WTC11 (cell line): Measurements from ENCODE around the gene FMNL2. TPM values are rescaled to one million over a fixed set of nuclear protein-coding genes. Genes with fewer than 3 reads are reported as not detected.

Source experiments
- ATAC-seq: fragments of 200-7000 bp; cut with Tn5 transposase; 2 replicates; pipeline ENCODE4 v1.10.0; 2021; ENCODE audit warnings: mild to moderate bottlenecking, moderate library complexity
- CTCF ChIA-PET: fragments of 300-600 bp; sonication (Branson Sonifier 250); formaldehyde crosslinking; loops from one replicate; lab custom pipeline; 2021; ENCODE audit warnings: antibody characterized with exemption; lab: Charles Lee
- POLR2A ChIA-PET: fragments of 350-600 bp; sonication (Branson Sonifier 250); formaldehyde crosslinking; loops from one replicate; lab custom pipeline; 2021; ENCODE audit warnings: antibody characterized with exemption; lab: Charles Lee
- DNase-seq: peaks from one replicate; pipeline ENCODE4 v3.0.0; 2021; ENCODE audit warnings: low spot score
- H3K27ac Mint-ChIP-seq: 2 replicates; pipeline ENCODE4 v1.8.0; 2021; ENCODE audit warnings: mixed read lengths
- H3K27me3 Mint-ChIP-seq: 2 replicates; pipeline ENCODE4 v1.8.0; 2021; ENCODE audit warnings: low read depth, mild to moderate bottlenecking, moderate library complexity, mixed read lengths
- H3K36me3 Mint-ChIP-seq: 2 replicates; pipeline ENCODE4 v1.8.0; 2021; ENCODE audit warnings: mixed read lengths
- H3K4me1 Mint-ChIP-seq: 2 replicates; pipeline ENCODE4 v1.8.0; 2022; ENCODE audit warnings: mixed read lengths
- H3K4me3 Mint-ChIP-seq: 2 replicates; pipeline ENCODE4 v1.8.0; 2021; ENCODE audit warnings: mild to moderate bottlenecking, moderate library complexity, mixed read lengths
- H3K9me3 Mint-ChIP-seq: 2 replicates; pipeline ENCODE4 v1.8.0; 2021; ENCODE audit warnings: mixed read lengths
- ATF2 ChIP-seq: sonication (generic); formaldehyde crosslinking; IDR thresholded peaks from 2 replicates; pipeline ENCODE4 v1.8.1; 2022; ENCODE audit warnings: low read depth, missing genetic modification reagents, borderline replicate concordance
- ATF3 ChIP-seq: sonication (generic); formaldehyde crosslinking; conservative IDR thresholded peaks from 2 replicates; pipeline ENCODE4 v1.8.1; 2022; ENCODE audit warnings: mild to moderate bottlenecking, missing genetic modification reagents
- CTCF ChIP-seq: fragments of 200-600 bp; IDR thresholded peaks from 2 replicates; pipeline ENCODE4 v1.8.0; 2022; ENCODE audit warnings: antibody characterized with exemption
- E2F5 ChIP-seq: sonication (generic); formaldehyde crosslinking; IDR thresholded peaks from 2 replicates; pipeline ENCODE4 v1.8.1; 2022; ENCODE audit warnings: mild to moderate bottlenecking, moderate library complexity, missing genetic modification reagents
- FOXJ3 ChIP-seq: sonication (generic); formaldehyde crosslinking; IDR thresholded peaks from 2 replicates; pipeline ENCODE4 v1.9.0; 2021; ENCODE audit warnings: missing genetic modification reagents, mild to moderate bottlenecking, borderline replicate concordance
- FOXP1 ChIP-seq: sonication (generic); formaldehyde crosslinking; IDR thresholded peaks from 2 replicates; pipeline ENCODE4 v1.8.0; 2022; ENCODE audit warnings: missing genetic modification reagents, mild to moderate bottlenecking, moderate library complexity, borderline replicate concordance
- FOXP4 ChIP-seq: sonication (generic); formaldehyde crosslinking; IDR thresholded peaks from 2 replicates; pipeline ENCODE4 v1.8.0; 2022; ENCODE audit warnings: mild to moderate bottlenecking, missing genetic modification reagents
- GRHL2 ChIP-seq: fragments of 250-450 bp; sonication (Bioruptor Pico); IDR thresholded peaks from 2 replicates; pipeline ENCODE4 v1.8.0; 2022; ENCODE audit warnings: mild to moderate bottlenecking, moderate library complexity; ENCODE audit not compliant: insufficient replicate concordance, severe bottlenecking
- IRF1 ChIP-seq: sonication (generic); formaldehyde crosslinking; IDR thresholded peaks from 2 replicates; pipeline ENCODE4 v1.8.0; 2023; ENCODE audit warnings: missing genetic modification reagents
- IRF2 ChIP-seq: sonication (generic); formaldehyde crosslinking; IDR thresholded peaks from 2 replicates; pipeline ENCODE4 v1.8.0; 2022; ENCODE audit warnings: low read depth, missing genetic modification reagents, borderline replicate concordance
- OVOL2 ChIP-seq: fragments of 250-450 bp; sonication (Bioruptor Pico); IDR thresholded peaks from 2 replicates; pipeline ENCODE4 v1.9.0; 2021; ENCODE audit warnings: mild to moderate bottlenecking, borderline replicate concordance
- PRRX2 ChIP-seq: fragments of 250-450 bp; sonication (Bioruptor Pico); IDR thresholded peaks from 2 replicates; pipeline ENCODE4 v1.8.0; 2021; ENCODE audit warnings: mild to moderate bottlenecking
- RELA ChIP-seq: sonication (generic); formaldehyde crosslinking; IDR thresholded peaks from 2 replicates; pipeline ENCODE4 v1.8.1; 2022; ENCODE audit warnings: missing genetic modification reagents, mild to moderate bottlenecking, borderline replicate concordance
- SMAD3 ChIP-seq: sonication (generic); formaldehyde crosslinking; IDR thresholded peaks from 2 replicates; pipeline ENCODE4 v1.8.0; 2022; ENCODE audit warnings: missing genetic modification reagents, mild to moderate bottlenecking, borderline replicate concordance
- TCF7 ChIP-seq: sonication (generic); formaldehyde crosslinking; IDR thresholded peaks from 2 replicates; pipeline ENCODE4 v1.8.0; 2022; ENCODE audit warnings: mild to moderate bottlenecking, low read depth, missing genetic modification reagents, moderate library complexity
- TEAD4 ChIP-seq: sonication (generic); formaldehyde crosslinking; IDR thresholded peaks from 2 replicates; pipeline ENCODE4 v1.8.0; 2022; ENCODE audit warnings: mild to moderate bottlenecking, missing genetic modification reagents
- ZSCAN18 ChIP-seq: fragments of 250-450 bp; sonication (Bioruptor Pico); IDR thresholded peaks from 2 replicates; pipeline ENCODE4 v2.1.2; 2022; ENCODE audit warnings: mild to moderate bottlenecking, moderate library complexity
- total RNA-seq: library from RNA; stranded (reverse); gene quantifications from 3 replicates; pipeline ENCODE4 v1.2.3, GENCODE V29; 2021

Gene FMNL2
- total RNA-seq, 1 experiment from 2014 or later: 43.0 TPM

GRCh38 chr2:152489364-152489763, 154.4 kb downstream of the FMNL2 start:
- H3K4me3 Mint-ChIP-seq: no peak overlapping the region
- H3K4me1 Mint-ChIP-seq: peaks cover 66% of the 10 kb centered on the region
- ChIA-PET CTCF (no interaction called here), POLR2A (no interaction called here)
- no peak overlapping the region; the same call in 1 of the 2 replicates for H3K27ac Mint-ChIP-seq
- H3K27me3 Mint-ChIP-seq: no peaks in the 10 kb centered on the region
- ATAC-seq (no peak), DNase-seq (no peak)
- H3K9me3 Mint-ChIP-seq: no peaks in the 10 kb centered on the region
- TF ChIP-seq ATF3 (CRISPR knock-in tag): no peak
- TF ChIP-seq CTCF: no peak
- TF ChIP-seq FOXJ3: no peak
- no peak for TF ChIP-seq IRF2 (CRISPR knock-in tag)
- TF ChIP-seq TCF7 (CRISPR knock-in tag): no peak
- no peak for TF ChIP-seq TEAD4
- no peak for TF ChIP-seq FOXP4
- no peak for TF ChIP-seq GRHL2 (CRISPR knock-in tag)
- no peak for TF ChIP-seq FOXP1 (CRISPR knock-in tag)
- no peak for TF ChIP-seq IRF1
- no peaks in the 10 kb centered on the region for H3K36me3 Mint-ChIP-seq

- POLR2A ChIA-PET: interaction anchor here (0.6 kb wide), 1 partner anchor 103 kb away, joined by 4 read pairs; no protein-coding TSS in a partner anchor
- no peak overlapping the region for H3K4me3 Mint-ChIP-seq
- H3K27ac Mint-ChIP-seq: peak overlapping the region; percentile 2; the same call in 1 of the 2 replicates
- TF ChIP-seq OVOL2 (CRISPR knock-in tag) (no peak), SMAD3 (no peak), PRRX2 (no peak), ZSCAN18 (CRISPR knock-in tag) (no peak), E2F5 (CRISPR knock-in tag) (no peak), RELA (CRISPR knock-in tag) (no peak), ATF2 (CRISPR knock-in tag) (no peak)
- CTCF ChIA-PET: interaction anchor here (0.6 to 0.8 kb wide), 2 partner anchors 10 to 115 kb away, joined by 3 to 4 read pairs; no protein-coding TSS in a partner anchor
- no peak for ATAC-seq
- H3K9me3 Mint-ChIP-seq: no peaks in the 10 kb centered on the region
- H3K36me3 Mint-ChIP-seq: no peaks in the 10 kb centered on the region
- no peak for DNase-seq
- no peaks in the 10 kb centered on the region for H3K27me3 Mint-ChIP-seq
- H3K4me1 Mint-ChIP-seq: peaks cover 69% of the 10 kb centered on the region
Observed at GRCh38 chr2:152490686-152491455, 155.9 kb downstream of the FMNL2 start.
